ENCODE results near the gene CAND2.
A peak's percentile ranks its signal among the peaks of the same experiment; 100 is the strongest.
"Not testable (repeated sequence)": the region's sequence is repeated elsewhere in the genome, so short reads cannot be mapped to it uniquely, and the experiment has no call there.

CAND2 gene

GRCh38 chr3:12839156-12839946 lies 42.9 kb downstream of the CAND2 start:
- H3K4me3 ChIP-seq (ENCODE audit: low read length) = peak overlapping the region; percentile 100
- DNase-seq (ENCODE audit: low read depth) = no peak
- no peak for TF ChIP-seq CTCF (IDR thresholded peaks at IDR 0.05; ENCODE audit: insufficient read depth, low read depth, low read length, missing control alignments)

DNA sequence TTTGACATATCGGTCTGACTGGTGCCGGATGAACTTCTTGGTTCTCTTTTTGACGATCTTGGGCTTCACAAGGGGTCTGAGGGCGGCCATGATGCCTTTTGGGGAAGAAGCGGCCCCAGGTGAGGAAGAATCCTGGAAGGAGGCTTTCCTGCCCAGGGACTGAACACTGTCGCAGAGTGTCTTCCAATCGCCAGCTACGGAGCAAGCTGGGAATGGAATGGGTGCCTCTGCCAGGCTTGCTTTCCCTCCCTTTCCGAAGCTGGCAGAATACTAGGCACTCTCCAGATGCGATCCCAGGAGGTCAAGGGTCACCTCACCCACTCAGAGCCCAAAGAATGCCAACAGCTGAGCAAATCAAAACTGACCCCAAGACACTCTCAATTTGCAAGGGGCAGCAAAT lies 43.7 kb downstream of the CAND2 start:
- peak overlapping the region; percentile 100 for H3K4me3 ChIP-seq (ENCODE audit: low read length)
- not testable (repeated sequence) for DNase-seq (ENCODE audit: low read depth)

GRCh38 chr3:12840591-12841148 lies 44.2 kb downstream of the CAND2 start:
- DNase-seq (ENCODE audit: low read depth) = peak; percentile 21
- peak overlapping the region; percentile 100 for H3K4me3 ChIP-seq (ENCODE audit: low read length)
- no peak for TF ChIP-seq CTCF (IDR thresholded peaks at IDR 0.05; ENCODE audit: insufficient read depth, low read depth, low read length, missing control alignments)

- TF ChIP-seq CTCF (IDR thresholded peaks at IDR 0.05; ENCODE audit: insufficient read depth, low read depth, low read length, missing control alignments) = peak; percentile 80
- DNase-seq (ENCODE audit: low read depth) = peak; percentile 96
- H3K4me3 ChIP-seq (ENCODE audit: low read length) = peak within 1 kb of the TSS; percentile 100
These were observed 44.9 kb downstream of the CAND2 start, which contains the start of gene RPL32 for GRCh38 chr3:12841149-12841969. TSS of gene RPL32 (minus strand) at chr3:12841565. CDS start at chr3:12840237, 1,328 bp downstream.

- no peak for TF ChIP-seq CTCF (IDR thresholded peaks at IDR 0.05; ENCODE audit: insufficient read depth, low read depth, low read length, missing control alignments)
- no peak overlapping the region for H3K4me3 ChIP-seq (ENCODE audit: low read length)
- DNase-seq (ENCODE audit: low read depth) = no peak
These were observed 45.5 kb downstream of the CAND2 start for GRCh38 chr3:12841970-12842328.

DNA sequence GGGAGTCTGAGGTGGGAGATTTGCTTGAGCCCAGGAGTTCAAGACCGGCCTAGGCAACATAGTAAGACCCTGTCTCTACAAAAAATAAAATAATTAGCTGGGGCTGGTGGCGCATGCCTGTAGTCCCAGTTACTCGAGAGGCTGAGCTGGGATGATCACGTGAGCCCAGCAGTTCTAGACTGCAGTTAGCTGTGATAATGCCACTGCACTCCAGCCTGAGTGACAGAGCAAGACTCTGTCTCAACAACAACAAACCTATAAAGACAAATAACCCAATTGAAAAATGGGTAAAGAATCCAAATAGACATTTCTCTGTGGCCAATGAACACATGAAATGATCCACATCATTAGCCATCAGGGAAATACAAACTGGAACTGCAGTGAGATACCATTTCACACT lies 46.0 kb downstream of the CAND2 start:
- DNase-seq (ENCODE audit: low read depth) = no peak
- no peak overlapping the region for H3K4me3 ChIP-seq (ENCODE audit: low read length)
- TF ChIP-seq CTCF (IDR thresholded peaks at IDR 0.05; ENCODE audit: insufficient read depth, low read depth, low read length, missing control alignments) = no peak

- DNase-seq (ENCODE audit: low read depth) = no peak
- H3K4me3 ChIP-seq (ENCODE audit: low read length) = no peak overlapping the region
- TF ChIP-seq CTCF (IDR thresholded peaks at IDR 0.05; ENCODE audit: insufficient read depth, low read depth, low read length, missing control alignments) = no peak
These were observed 49.3 kb downstream of the CAND2 start for GRCh38 chr3:12845811-12846210.

Data from epithelial cell of esophagus (primary cell).